ENCODE measurements around the gene DPP7. TPM values are rescaled to one million over a fixed set of nuclear protein-coding genes. Genes with fewer than 3 reads are reported as not detected.

The DPP7 gene
- total RNA-seq, 1 donor from 2014 or later: 6.1 TPM

- Mint-ChIP-seq H3K36me3 (ENCODE audit: low read depth, unreplicated experiment) (no peaks in the 10 kb centered on the region), H3K27me3 (ENCODE audit: unreplicated experiment) (peaks cover 25% of the 10 kb centered on the region), H3K4me1 (ENCODE audit: unreplicated experiment) (peaks cover 2% of the 10 kb centered on the region), H3K27ac (ENCODE audit: unreplicated experiment) (no peak overlapping the region), H3K9me3 (ENCODE audit: unreplicated experiment) (no peaks in the 10 kb centered on the region), H3K4me3 (ENCODE audit: unreplicated experiment) (no peak overlapping the region)
- TF ChIP-seq CTCF (IDR thresholded peaks at IDR 0.05; ENCODE audit: unreplicated experiment): no peak
- DNase-seq (ENCODE audit: low spot score): no peak
Measured at GRCh38 chr9:137161558-137162486, 47.3 kb upstream of the DPP7 start.

GRCh38 chr9:137160716-137161557, 46.4 kb upstream of the DPP7 start:
- H3K9me3 Mint-ChIP-seq (ENCODE audit: unreplicated experiment): no peaks in the 10 kb centered on the region
- peaks cover 23% of the 10 kb centered on the region for H3K27me3 Mint-ChIP-seq (ENCODE audit: unreplicated experiment)
- H3K4me3 Mint-ChIP-seq (ENCODE audit: unreplicated experiment): no peak overlapping the region
- TF ChIP-seq CTCF (IDR thresholded peaks at IDR 0.05; ENCODE audit: unreplicated experiment): no peak
- H3K36me3 Mint-ChIP-seq (ENCODE audit: low read depth, unreplicated experiment): no peaks in the 10 kb centered on the region
- no peak overlapping the region for H3K27ac Mint-ChIP-seq (ENCODE audit: unreplicated experiment)
- peaks cover 2% of the 10 kb centered on the region for H3K4me1 Mint-ChIP-seq (ENCODE audit: unreplicated experiment)
- no peak for DNase-seq (ENCODE audit: low spot score)

- TF ChIP-seq CTCF (IDR thresholded peaks at IDR 0.05; ENCODE audit: unreplicated experiment): no peak
- no peak for DNase-seq (ENCODE audit: low spot score)
- peaks cover 23% of the 10 kb centered on the region for H3K27me3 Mint-ChIP-seq (ENCODE audit: unreplicated experiment)
- H3K4me1 Mint-ChIP-seq (ENCODE audit: unreplicated experiment): peaks cover 2% of the 10 kb centered on the region
- H3K9me3 Mint-ChIP-seq (ENCODE audit: unreplicated experiment): no peaks in the 10 kb centered on the region
- no peak overlapping the region for H3K4me3 Mint-ChIP-seq (ENCODE audit: unreplicated experiment)
- H3K36me3 Mint-ChIP-seq (ENCODE audit: low read depth, unreplicated experiment): no peaks in the 10 kb centered on the region
- H3K27ac Mint-ChIP-seq (ENCODE audit: unreplicated experiment): no peak overlapping the region
Measured at GRCh38 chr9:137160054-137160425, 45.5 kb upstream of the DPP7 start.

DNA sequence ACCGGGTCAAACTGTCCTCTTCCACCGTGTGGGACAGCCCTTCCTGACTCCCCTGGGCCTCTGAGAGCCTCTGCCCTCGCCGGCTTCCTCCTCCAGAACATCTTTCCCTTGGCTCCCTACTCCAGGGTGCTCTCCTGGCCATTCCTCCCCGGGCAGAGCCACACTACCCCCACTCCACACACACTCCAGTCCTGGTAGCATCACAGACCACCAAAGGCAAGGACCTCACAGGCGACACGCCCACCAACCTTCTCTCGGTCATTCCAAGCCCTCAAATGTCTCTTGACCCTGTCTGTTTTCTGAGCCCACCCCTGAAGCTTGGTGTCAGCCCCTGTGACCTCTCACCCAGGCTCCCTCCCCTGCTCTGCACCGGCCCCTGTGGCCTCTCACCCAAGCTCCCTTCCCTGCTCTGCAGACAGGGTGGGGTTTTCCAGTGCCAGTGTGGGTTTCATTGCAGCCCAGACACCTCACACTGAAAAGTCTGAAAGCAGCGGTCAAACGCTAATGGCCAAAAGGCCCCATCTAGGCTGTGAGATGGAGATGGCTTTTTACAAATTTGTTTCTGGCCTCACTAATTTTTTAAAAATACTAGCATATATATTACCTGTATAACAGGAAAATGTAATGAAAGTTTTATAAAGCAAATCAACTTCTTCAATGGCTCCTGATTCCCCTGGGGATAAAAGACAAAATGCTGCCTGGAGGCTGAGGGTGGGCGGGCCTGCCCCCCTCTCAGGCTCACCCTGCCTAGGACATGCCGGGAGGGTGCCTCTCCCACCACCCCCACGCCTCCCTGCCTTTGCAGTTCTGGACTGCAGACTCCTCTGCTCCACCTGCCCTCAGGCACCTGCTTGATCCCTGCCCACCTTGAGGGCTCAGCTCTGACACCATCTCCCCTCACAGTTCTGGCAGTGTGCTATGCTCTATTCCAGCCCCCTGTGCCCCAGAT, 44.8 kb upstream of the DPP7 start:
- H3K4me3 Mint-ChIP-seq (ENCODE audit: unreplicated experiment): no peak overlapping the region
- H3K9me3 Mint-ChIP-seq (ENCODE audit: unreplicated experiment): no peaks in the 10 kb centered on the region
- H3K27me3 Mint-ChIP-seq (ENCODE audit: unreplicated experiment): peaks cover 22% of the 10 kb centered on the region
- H3K27ac Mint-ChIP-seq (ENCODE audit: unreplicated experiment): no peak overlapping the region
- H3K36me3 Mint-ChIP-seq (ENCODE audit: low read depth, unreplicated experiment): no peaks in the 10 kb centered on the region
- no peak for DNase-seq (ENCODE audit: low spot score)
- peaks cover 2% of the 10 kb centered on the region for H3K4me1 Mint-ChIP-seq (ENCODE audit: unreplicated experiment)
- TF ChIP-seq CTCF (IDR thresholded peaks at IDR 0.05; ENCODE audit: unreplicated experiment): no peak
